T-helper 2 cell treated with Interferon-gamma antibody and Interleukin-4, amounts not matched to agents 100 ng/mL and 5 ng/mL, for 36 hours (primary cell): ENCODE results near the gene BOD1L1. TPM values are rescaled to one million over a fixed set of nuclear protein-coding genes. Genes with fewer than 3 reads are reported as not detected.

ENCODE experiments used
- intact Hi-C: fragments of 100-400 bp; cut with micrococcal nuclease; formaldehyde crosslinking; loops from one replicate; pipeline ENCODE4 v1.15.1; 2023
- total RNA-seq: library from RNA; stranded (reverse); gene quantifications from 2 replicates; pipeline ENCODE4 v1.2.3, GENCODE V29; 2022

Gene BOD1L1
- total RNA-seq, result 35.0 and 36.5 TPM in 2 replicates

GRCh38 chr4:13627606-13628311, at the start of gene BOD1L1:
Gene BOD1L1, minus strand, starts transcription at chr4:13627725. Its CDS starts 138 bp downstream, at chr4:13627587.
- intact Hi-C loops, result loop anchor here (1.0 to 10.0 kb wide), 3 partner anchors 27 to 1377 kb away; partner anchors contain the start of genes CPEB2 and RAB28

- intact Hi-C loops, result no loop called here
These were observed 47.4 kb upstream of the BOD1L1 start for GRCh38 chr4:13674971-13675370.

- intact Hi-C loops, result no loop called here
These were observed 45.6 kb upstream of the BOD1L1 start for GRCh38 chr4:13673167-13673566.

GRCh38 chr4:13670456-13671160, 43.1 kb upstream of the BOD1L1 start:
- intact Hi-C loops, result no loop called here

- intact Hi-C loops, result no loop called here
These were observed 38.5 kb upstream of the BOD1L1 start for GRCh38 chr4:13665701-13666660.

- intact Hi-C loops, result loop anchor here (10.0 kb wide), 2 partner anchors 595 to 1265 kb away; no protein-coding TSS in a partner anchor
These were observed 32.0 kb upstream of the BOD1L1 start for GRCh38 chr4:13659341-13660070.

GRCh38 chr4:13656569-13657405, 29.3 kb upstream of the BOD1L1 start:
- intact Hi-C loops, result loop anchor here (10.0 kb wide), 2 partner anchors 598 to 1268 kb away; no protein-coding TSS in a partner anchor

GRCh38 chr4:13654162-13654797, 26.8 kb upstream of the BOD1L1 start:
- intact Hi-C loops, result loop anchor here (1.0 to 10.0 kb wide), 6 partner anchors 27 to 1508 kb away; partner anchors contain the start of gene BOD1L1

GRCh38 chr4:13653766-13654161, 26.2 kb upstream of the BOD1L1 start:
- intact Hi-C loops, result loop anchor here (1.0 to 10.0 kb wide), 6 partner anchors 26 to 1509 kb away; partner anchors contain the start of gene BOD1L1

- intact Hi-C loops, result no loop called here
These were observed 19.5 kb upstream of the BOD1L1 start for GRCh38 chr4:13647031-13647430.

GRCh38 chr4:13645075-13645474, 17.6 kb upstream of the BOD1L1 start:
- intact Hi-C loops, result no loop called here

- intact Hi-C loops, result no loop called here
These were observed 14.8 kb upstream of the BOD1L1 start for GRCh38 chr4:13642170-13642950.

- intact Hi-C loops, result no loop called here
These were observed 13.6 kb upstream of the BOD1L1 start for GRCh38 chr4:13641084-13641483.

GRCh38 chr4:13640149-13640940, 12.8 kb upstream of the BOD1L1 start:
- intact Hi-C loops, result no loop called here

- intact Hi-C loops, result no loop called here
These were observed 7.8 kb upstream of the BOD1L1 start for GRCh38 chr4:13635286-13635799.

GRCh38 chr4:13633671-13634070, 6.1 kb upstream of the BOD1L1 start:
- intact Hi-C loops, result no loop called here

GRCh38 chr4:13627178-13627605, 333 bp downstream of the BOD1L1 start:
- intact Hi-C loops, result loop anchor here (1.0 to 10.0 kb wide), 3 partner anchors 27 to 1378 kb away; partner anchors contain the start of genes CPEB2 and RAB28
